22Rv1 (cell line): Measurements from ENCODE around the gene C10orf62.

Experiments used
- CTCF ChIP-seq: fragments of 450-650 bp; IDR thresholded peaks from 2 replicates; pipeline ENCODE4 v1.5.1; 2017; ENCODE audit warnings: mild to moderate bottlenecking
- ZFX ChIP-seq: fragments of 450-650 bp; IDR thresholded peaks from 2 replicates; pipeline ENCODE4 v1.6.1; 2017; ENCODE audit warnings: antibody characterized with exemption, borderline replicate concordance

DNA sequence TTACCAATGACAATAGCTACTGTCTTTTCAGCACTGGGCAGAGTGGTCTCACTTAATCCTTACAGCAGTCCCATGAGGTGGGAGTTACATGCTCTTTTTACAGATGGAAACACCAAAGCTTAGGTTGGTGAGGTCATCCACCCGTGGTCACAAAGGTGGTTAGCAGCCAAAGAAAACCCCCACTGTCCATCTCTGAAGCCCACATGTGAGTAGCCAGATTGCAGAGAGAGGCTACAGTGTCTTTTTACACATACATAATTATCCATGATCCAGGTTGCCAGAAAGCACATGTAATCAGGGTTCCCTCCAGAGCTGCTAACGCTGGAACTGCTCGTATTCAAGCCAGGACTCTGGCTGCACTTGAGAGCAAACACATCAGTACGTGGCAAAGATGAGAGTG, 41.6 kb upstream of the C10orf62 start:
- TF ChIP-seq CTCF (no peak), ZFX (no peak)
